GM18951 (cell line): ENCODE results near the gene AP3B1.

Source experiments
- POLR2A ChIP-seq: IDR thresholded peaks from 4 replicates; pipeline ENCODE4 v1.6.1; 2011; ENCODE audit warnings: mild to moderate bottlenecking; ENCODE audit not compliant: insufficient read length, insufficient read depth; ENCODE audit errors: extremely low read depth
- in situ Hi-C: fragments of 300-500 bp; cut with MboI; formaldehyde crosslinking; loops from one replicate; pipeline ENCODE4 v1.12.0; 2022; ENCODE audit warnings: low sequenced_read_pairs, mixed read lengths, inconsistent platforms; ENCODE audit not compliant: unreplicated experiment

Gene AP3B1

GRCh38 chr5:78283105-78283504 lies 11.4 kb downstream of the AP3B1 start:
- in situ Hi-C loops: no loop called here
- no peak for TF ChIP-seq POLR2A

- no peak for TF ChIP-seq POLR2A
- in situ Hi-C loops: no loop called here
Measured at GRCh38 chr5:78280261-78280660, 14.2 kb downstream of the AP3B1 start.

GRCh38 chr5:78279194-78279593 lies 15.3 kb downstream of the AP3B1 start:
- TF ChIP-seq POLR2A: no peak

GRCh38 chr5:78277715-78278114 lies 16.8 kb downstream of the AP3B1 start:
- in situ Hi-C loops: no loop called here
- TF ChIP-seq POLR2A: no peak

More at GRCh38 chr5:78279194-78279593, 15.3 kb downstream of the AP3B1 start:
- in situ Hi-C loops: no loop called here

GRCh38 chr5:78275998-78276543 lies 18.4 kb downstream of the AP3B1 start:
- in situ Hi-C loops: no loop called here
- no peak for TF ChIP-seq POLR2A

GRCh38 chr5:78274540-78275197 lies 19.8 kb downstream of the AP3B1 start:
- TF ChIP-seq POLR2A: no peak
- in situ Hi-C loops: no loop called here

GRCh38 chr5:78273436-78273835 lies 21.1 kb downstream of the AP3B1 start:
- in situ Hi-C loops: no loop called here
- no peak for TF ChIP-seq POLR2A

GRCh38 chr5:78271766-78272165 lies 22.7 kb downstream of the AP3B1 start:
- no peak for TF ChIP-seq POLR2A
- in situ Hi-C loops: no loop called here

GRCh38 chr5:78269088-78269703 lies 25.3 kb downstream of the AP3B1 start:
- TF ChIP-seq POLR2A: no peak
- in situ Hi-C loops: no loop called here

GRCh38 chr5:78268356-78268755 lies 26.1 kb downstream of the AP3B1 start:
- TF ChIP-seq POLR2A: no peak
- in situ Hi-C loops: no loop called here

- TF ChIP-seq POLR2A: no peak
- in situ Hi-C loops: no loop called here
Measured at GRCh38 chr5:78265163-78265562, 29.3 kb downstream of the AP3B1 start.

- in situ Hi-C loops: no loop called here
- TF ChIP-seq POLR2A: no peak
Measured at GRCh38 chr5:78264600-78264999, 29.9 kb downstream of the AP3B1 start.

- no peak for TF ChIP-seq POLR2A
- in situ Hi-C loops: no loop called here
Measured at GRCh38 chr5:78260771-78261170, 33.7 kb downstream of the AP3B1 start.

GRCh38 chr5:78253201-78253600 lies 41.3 kb downstream of the AP3B1 start:
- in situ Hi-C loops: no loop called here
- no peak for TF ChIP-seq POLR2A

- no peak for TF ChIP-seq POLR2A
- in situ Hi-C loops: no loop called here
Measured at GRCh38 chr5:78252715-78253114, 41.8 kb downstream of the AP3B1 start.
